Measurements from ENCODE around the gene ZNF622.

Gene ZNF622, protein sequence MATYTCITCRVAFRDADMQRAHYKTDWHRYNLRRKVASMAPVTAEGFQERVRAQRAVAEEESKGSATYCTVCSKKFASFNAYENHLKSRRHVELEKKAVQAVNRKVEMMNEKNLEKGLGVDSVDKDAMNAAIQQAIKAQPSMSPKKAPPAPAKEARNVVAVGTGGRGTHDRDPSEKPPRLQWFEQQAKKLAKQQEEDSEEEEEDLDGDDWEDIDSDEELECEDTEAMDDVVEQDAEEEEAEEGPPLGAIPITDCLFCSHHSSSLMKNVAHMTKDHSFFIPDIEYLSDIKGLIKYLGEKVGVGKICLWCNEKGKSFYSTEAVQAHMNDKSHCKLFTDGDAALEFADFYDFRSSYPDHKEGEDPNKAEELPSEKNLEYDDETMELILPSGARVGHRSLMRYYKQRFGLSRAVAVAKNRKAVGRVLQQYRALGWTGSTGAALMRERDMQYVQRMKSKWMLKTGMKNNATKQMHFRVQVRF

GRCh38 chr5:16465544-16466432, at the start of gene ZNF622:
TSS of gene ZNF622 (minus strand) at chr5:16465800. CDS start at chr5:16465665, 135 bp downstream.
- peak; percentile 89 for DNase-seq (ENCODE audit: low spot score)

GRCh38 chr5:16510098-16510497, 44.5 kb upstream of the ZNF622 start:
- DNase-seq (ENCODE audit: low spot score) = no peak

GRCh38 chr5:16508730-16509531, 43.3 kb upstream of the ZNF622 start:
- no peak for DNase-seq (ENCODE audit: low spot score)

DNA sequence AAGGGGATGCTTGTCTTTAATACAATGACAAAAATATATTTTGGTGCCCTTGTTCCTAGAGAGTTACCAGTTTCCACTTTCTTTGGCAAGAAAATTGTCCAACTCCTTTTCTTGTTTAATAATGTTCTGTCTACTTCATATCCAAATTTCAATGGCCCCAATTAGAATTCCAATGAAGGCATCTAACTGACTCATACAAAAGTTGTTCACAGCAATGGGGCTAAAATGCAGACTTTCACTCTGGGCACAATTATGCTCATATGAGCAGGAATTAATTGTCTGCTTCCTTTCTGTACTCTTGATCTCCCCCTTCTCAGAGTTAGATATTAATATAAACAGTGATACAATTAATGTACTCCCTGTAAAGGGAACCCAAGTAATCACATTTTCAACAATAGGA, 42.1 kb upstream of the ZNF622 start:
- no peak for DNase-seq (ENCODE audit: low spot score)

GRCh38 chr5:16505904-16506303, 40.3 kb upstream of the ZNF622 start:
- DNase-seq (ENCODE audit: low spot score) = no peak

DNA sequence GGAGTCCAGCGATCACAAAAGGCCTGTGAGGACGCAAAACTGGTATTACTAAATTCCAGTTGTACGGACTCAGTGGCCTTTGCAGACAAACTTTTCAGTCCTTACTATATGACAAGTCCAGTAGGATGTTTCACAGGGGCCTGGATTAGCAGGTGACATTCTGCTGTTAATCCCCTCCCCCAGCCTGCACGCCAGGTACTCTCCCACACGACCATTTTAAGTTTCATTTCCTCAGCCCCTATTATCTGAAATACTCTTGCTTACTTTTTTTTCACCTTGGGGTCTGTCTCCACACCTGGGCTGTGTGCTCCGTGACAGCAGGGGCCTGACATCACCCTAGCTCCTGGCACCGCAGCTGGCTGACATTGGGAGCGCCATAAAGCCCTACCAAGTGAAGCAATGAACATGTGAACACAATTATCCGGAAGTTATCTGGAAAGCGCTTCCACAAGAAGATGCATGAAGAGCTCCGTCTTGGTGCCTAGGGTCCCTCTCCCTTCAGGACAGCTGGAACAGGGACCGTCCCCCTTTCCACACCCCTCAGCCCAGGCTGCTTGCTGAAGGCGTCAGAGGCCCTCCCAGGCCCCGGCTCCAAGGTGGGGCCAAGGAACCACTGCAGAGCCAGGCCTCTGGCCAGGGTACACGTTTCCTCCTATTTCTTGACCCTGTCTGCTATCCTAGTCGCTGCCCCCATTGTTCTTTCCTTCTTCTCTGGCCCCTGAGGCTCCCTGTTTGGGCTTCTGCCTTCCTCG, 39.7 kb upstream of the ZNF622 start:
- DNase-seq (ENCODE audit: low spot score) = no peak

GRCh38 chr5:16504571-16504970, 39.0 kb upstream of the ZNF622 start:
- DNase-seq (ENCODE audit: low spot score) = no peak

DNA sequence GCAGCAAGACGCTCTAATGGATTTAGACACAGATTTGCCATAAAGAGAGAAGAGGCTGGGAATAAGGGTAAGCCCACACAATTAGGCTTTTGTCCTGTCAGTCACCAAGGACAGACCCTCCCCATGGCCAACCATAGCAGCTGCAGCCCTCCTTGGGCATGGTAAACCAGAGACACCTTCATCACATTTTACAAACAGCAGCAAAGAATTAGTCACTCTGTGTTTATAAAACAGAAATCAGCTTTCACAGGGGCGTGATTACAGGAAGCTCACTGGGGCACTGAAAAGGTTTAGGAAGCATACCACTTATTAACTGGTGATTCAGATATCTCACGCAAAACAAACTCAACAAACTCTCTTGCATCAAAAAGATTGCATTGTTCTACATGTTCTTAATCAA, 37.3 kb upstream of the ZNF622 start:
- DNase-seq (ENCODE audit: low spot score) = no peak

- DNase-seq (ENCODE audit: low spot score) = no peak
Observed at GRCh38 chr5:16500024-16500423, 34.4 kb upstream of the ZNF622 start.

- no peak for DNase-seq (ENCODE audit: low spot score)
Observed at GRCh38 chr5:16497546-16497945, 31.9 kb upstream of the ZNF622 start.

DNA sequence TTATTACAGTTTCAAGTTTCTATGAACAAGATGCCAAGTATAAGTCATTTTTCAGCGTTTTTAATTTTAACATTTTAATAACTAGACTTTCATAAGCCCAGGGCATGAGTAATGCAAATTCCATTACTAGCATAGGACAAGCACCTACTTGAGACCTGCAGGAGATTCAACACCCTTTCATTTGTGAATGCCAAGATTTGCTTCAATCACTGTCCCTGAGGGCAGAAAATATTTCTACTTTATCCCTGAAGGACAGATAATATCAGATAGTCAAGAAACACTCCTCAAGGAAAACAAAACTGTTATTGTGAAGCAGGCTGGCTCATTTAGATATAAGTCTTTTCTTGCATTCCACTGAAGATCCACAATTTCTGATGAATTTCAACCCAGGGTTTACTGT, 27.7 kb upstream of the ZNF622 start:
- no peak for DNase-seq (ENCODE audit: low spot score)

- no peak for DNase-seq (ENCODE audit: low spot score)
Observed at GRCh38 chr5:16492398-16493140, 27.0 kb upstream of the ZNF622 start.

- DNase-seq (ENCODE audit: low spot score) = no peak
Observed at GRCh38 chr5:16490911-16491310, 25.3 kb upstream of the ZNF622 start.

GRCh38 chr5:16489322-16489791, 23.8 kb upstream of the ZNF622 start:
- DNase-seq (ENCODE audit: low spot score) = no peak

GRCh38 chr5:16487456-16487855, 21.9 kb upstream of the ZNF622 start:
- DNase-seq (ENCODE audit: low spot score) = no peak

DNA sequence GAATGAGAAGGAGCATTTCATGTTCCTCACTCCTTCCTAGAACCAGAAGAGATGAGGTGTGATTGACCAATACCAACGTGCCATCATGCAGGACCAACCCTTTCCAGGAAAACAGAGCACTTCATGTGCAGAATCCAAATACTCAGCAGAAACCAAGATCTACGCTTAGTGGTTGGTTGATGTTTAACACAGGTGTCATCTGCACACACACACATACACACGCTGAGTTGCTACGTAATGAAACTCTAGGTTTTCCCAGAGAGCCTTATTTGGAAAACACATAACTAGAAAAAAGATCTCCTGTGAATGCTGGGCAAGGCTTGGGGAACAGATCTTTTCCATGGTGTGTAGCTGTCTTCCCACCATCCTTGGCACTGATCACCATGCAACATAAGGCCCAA, 21.1 kb upstream of the ZNF622 start:
- DNase-seq (ENCODE audit: low spot score) = no peak

DNA sequence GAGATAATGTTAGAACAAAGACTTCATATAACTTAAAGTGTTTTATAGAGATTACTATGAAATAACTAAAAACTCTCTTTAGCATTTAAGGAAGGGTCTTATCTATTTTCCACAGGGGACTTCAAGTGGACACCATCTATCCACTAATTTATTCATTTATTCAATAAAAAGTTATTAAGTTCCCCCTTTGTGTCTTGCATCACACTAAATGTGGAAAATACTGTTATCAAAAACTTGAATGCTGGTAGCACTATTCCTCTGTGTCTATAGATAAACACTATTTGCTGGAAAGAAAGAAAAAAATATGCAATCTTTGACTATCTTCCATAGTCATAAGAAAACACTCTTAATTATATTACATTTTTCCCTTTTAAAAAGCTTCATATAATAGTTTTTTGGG, 20.1 kb upstream of the ZNF622 start:
- no peak for DNase-seq (ENCODE audit: low spot score)

GRCh38 chr5:16484081-16484480, 18.5 kb upstream of the ZNF622 start:
- no peak for DNase-seq (ENCODE audit: low spot score)

GRCh38 chr5:16483361-16483760, 17.8 kb upstream of the ZNF622 start:
- DNase-seq (ENCODE audit: low spot score) = no peak

DNA sequence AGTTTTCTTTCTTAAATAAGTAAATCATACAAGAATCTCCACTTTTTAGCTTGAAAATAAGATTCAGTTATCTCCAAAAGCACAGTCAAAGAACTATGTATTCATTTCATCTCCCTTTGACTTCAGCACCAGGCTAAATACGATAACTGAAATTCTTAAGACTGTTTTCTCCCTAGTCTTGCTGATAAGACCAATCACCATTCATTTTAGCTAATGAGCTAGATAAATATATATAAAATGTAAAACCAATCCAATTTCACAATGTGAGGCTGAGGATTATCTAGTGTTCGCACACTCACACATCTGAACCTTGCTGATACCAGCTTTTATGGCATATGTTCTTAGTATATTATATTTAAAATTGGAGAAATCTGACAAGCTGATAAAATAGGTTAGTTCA, 17.3 kb upstream of the ZNF622 start:
- no peak for DNase-seq (ENCODE audit: low spot score)

Measured in CD4-positive, alpha-beta T cell treated with Interleukin-6 at 100 ng/mL for 8 hours (primary cell).